HG03159 (cell line): ENCODE results near the gene LOC128125822.

ENCODE experiments used
- ATAC-seq: cut with Tn5 transposase; IDR thresholded peaks from one replicate; pipeline ENCODE4 v1.9.1; 2021; ENCODE audit warnings: mild to moderate bottlenecking, moderate library complexity; ENCODE audit not compliant: unreplicated experiment

LOC128125822 gene

DNA sequence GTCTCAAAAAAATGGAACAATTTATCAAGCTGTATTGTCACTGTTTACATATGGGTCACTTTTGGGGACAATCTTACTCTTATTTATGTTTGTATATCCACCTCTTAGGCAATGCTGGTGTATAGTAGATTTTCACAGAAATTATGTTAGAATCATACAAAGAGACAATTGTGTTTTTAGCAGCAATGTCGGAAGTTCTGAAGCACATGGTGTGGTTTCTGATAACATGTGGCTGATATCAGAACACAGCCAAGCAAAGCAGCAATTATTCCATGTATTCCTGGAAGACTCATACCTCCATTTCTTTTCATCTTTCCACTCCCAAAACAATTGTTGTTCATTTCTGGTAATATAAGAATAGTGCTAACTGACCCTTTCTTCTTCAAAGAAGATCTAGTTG, 17.5 kb upstream of the LOC128125822 start:
- no peak for ATAC-seq

DNA sequence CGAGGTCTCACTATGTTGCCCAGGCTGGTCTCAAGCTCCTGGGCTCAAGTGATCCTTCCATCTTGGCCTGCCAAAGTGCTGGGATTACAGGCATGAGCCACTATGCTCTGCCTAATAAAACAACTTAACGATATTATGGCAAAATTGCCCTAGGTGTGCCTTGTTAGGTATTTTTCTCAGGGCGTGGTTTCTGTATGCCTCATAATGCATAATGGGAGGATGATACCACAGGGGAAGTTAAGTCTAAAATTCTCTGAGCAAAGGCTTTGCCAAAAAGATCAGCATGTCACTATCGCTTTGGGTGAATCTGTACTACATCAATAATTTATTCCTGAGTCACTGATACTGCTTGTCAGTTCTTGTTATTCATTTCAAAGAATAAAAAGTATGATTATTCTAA, 15.9 kb upstream of the LOC128125822 start:
- no peak for ATAC-seq

DNA sequence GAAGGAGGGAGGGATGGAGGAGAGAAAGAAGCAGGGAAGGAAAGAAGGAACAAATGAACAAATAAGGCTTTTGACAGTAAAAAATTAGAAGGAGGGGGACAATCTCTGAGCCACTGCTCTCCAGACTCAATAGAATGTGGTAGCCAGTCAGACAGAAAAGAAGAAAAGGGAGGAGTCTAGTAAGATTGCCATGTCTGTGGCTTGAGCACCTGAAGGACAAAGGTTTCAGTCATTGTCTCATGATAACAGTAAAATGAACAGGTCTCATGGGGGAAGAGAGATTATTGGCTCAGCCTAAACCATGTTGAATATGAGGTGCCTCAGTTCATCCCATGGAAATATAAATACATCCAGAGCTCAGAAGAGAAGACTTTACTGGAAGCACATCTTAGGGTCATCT, 14.0 kb upstream of the LOC128125822 start:
- no peak for ATAC-seq

GRCh38 chr6:63560801-63561287, 11.4 kb upstream of the LOC128125822 start:
- ATAC-seq, result no peak

DNA sequence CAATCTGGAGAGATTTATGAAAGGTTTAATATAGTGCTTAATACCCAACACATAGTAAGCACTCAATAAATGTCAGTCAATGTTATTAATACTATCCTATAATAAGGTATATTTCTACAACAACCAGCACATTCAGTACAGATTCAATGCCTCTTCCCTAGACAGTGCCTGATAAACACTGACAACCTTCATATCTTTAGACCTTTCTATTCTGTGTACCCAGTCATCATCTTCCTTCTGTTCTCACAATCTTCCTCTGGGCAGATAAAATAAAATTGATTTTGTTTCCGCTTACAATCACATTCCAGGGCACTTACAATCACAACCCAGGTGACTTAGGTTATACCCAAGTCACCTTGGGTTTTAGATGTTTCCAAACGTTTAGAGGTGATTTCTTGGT, 11.0 kb upstream of the LOC128125822 start:
- no peak for ATAC-seq

DNA sequence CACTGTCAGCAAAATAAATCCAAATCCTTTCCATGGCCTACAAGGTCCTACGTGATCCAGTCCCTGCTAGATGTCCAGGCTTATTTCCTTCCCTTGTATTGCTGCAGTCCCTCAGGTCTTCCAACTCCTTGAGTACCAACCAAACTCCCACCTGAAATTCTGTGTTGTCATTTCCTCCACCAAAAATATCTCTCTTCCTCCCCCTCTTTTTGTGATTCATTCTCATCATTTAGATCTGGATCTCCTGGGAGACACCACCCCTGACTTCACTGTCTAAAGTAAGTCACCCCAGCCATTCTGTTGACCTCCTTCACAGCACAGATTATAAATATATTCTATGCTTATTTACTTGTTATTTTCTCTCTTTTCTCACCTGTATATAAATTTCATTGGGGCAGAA, 9.0 kb upstream of the LOC128125822 start:
- no peak for ATAC-seq

DNA sequence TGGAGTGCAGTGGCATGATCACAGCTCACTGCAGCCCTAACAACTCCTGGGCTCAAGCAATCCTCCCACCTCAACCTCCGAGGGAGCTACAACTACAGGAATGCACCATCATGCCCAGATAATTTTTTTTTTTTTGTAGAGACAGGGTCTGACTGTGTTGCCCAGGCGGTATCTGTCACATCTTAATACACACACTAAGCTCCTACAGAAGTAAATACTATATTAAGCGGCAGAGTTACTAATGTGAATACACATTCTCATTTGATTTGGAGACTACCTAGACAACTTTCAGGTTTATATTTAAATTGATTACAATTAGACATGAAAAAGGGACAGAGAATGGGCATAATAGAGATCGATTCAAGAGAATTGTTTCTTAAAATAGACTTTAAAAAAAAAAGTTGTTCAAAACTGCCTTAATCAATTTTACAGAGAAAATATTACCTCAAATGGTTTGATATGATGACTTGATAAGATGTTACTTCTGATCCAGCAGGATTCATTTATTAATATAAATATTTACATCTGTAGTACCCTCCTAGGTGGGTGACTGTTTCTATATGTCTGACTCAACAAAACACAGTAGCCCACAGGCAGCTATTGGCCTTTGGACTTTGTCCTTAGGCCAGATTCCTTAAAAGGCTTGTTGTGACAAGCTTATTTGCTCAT, 7.1 kb upstream of the LOC128125822 start:
- no peak for ATAC-seq

DNA sequence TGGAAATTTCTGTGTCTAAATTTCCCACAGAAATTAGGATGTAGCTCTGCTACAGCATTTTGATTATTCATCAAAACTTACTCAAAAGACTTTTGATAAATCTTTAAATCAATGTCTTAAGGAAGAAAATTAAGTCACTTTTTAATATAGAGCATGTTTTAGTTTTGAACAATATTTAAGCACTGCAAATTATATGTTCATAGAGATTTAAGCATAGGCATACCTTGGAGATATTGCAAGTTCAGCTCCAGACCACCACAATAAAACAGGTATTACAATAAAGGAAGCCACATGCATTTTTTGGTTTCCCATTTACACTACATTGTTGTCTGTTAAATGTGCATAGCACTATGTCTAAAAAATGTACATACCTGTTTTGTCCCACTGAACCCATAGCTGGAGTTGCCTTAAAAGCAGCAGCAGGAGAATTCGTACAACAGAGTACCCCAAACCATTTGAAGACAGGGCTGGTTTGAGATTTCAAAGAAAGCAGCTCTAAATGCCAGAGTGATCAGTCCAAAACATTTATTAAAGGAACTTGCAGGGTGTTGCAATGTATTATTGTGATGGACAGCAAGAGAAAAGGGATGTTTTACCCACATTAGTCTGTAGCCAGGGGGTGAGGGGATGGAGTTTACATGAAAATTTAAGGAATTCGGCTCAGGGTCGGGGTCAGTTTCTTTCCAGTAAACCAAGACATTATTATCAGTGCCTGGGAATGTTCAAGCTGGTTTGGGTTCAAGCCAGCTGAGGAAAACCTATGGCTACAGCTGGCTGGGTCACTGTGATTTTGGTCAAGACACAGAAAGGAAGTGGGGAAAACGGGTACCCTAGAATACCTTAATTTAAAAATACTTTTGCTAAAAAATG, 6.3 kb upstream of the LOC128125822 start:
- ATAC-seq, result no peak

DNA sequence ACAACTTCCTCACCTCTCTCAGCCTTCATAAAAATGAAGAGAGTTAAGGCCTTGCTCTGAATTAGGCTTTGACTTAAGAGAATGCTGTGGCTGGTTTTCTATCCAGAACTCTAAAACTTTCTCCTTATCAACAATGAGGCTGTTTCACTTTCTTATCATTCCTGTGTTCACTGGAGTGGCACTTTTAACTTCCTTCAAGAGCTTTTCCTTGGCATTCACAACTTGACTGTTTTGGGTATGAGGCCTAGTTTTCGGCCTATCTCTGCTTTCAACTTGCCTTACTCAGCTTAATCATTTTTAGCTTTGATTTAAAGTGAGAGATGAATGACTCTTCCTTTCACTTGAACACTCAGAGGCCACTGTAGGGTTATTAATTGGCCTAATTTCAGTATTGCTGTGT, 4.3 kb upstream of the LOC128125822 start:
- ATAC-seq, result no peak

DNA sequence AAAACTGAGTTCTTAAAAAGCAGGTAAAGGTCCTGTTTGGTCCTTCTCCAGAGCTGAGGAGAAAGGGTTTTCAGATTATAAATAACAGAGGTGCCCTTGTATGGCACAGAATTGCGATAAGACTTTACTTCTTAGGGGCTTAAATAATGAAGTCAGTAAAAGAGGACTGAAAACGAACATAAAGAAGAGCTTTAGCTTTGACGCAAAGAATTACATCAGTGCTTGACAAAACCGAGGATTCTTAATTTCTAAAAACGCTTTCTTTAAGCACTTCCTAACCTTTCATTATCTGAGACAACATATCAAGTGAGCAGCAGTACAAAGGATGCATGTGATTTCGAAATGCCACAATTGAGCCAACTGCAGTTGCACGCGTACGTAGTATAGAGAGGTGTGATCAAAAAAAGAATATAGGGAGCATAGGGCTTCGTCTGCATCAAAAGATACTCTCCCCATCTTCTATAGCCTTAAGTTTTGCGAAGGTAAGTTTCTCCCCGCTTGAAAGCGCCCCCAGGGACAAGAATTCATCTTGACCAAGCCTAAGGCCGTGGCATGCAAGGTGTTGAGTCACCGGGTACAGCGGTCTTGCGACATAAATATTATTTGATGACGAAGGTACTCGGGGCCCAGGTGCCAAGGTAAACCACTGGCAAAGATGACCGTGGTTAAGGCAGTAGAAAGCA, 778 bp upstream of the LOC128125822 start:
- ATAC-seq, result peak; percentile 3

DNA sequence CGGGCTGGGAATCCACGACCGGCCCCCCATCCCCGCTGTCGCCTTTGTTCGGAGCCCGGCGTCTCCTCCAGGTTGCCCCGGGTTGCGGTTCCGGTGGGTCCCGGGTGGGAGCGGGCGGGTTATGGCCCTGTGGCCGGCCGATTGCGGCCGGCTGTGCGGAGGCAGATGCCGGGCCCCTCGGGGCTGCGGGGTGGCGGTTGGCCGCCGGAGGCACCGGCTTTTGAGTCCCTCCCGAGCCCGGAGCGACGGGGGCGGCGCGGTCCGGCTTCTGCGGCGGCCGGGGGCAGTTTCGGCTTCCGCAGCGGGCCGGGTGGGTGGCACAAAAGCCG, 431 bp downstream of the LOC128125822 start:
- ATAC-seq, result peak; percentile 4

DNA sequence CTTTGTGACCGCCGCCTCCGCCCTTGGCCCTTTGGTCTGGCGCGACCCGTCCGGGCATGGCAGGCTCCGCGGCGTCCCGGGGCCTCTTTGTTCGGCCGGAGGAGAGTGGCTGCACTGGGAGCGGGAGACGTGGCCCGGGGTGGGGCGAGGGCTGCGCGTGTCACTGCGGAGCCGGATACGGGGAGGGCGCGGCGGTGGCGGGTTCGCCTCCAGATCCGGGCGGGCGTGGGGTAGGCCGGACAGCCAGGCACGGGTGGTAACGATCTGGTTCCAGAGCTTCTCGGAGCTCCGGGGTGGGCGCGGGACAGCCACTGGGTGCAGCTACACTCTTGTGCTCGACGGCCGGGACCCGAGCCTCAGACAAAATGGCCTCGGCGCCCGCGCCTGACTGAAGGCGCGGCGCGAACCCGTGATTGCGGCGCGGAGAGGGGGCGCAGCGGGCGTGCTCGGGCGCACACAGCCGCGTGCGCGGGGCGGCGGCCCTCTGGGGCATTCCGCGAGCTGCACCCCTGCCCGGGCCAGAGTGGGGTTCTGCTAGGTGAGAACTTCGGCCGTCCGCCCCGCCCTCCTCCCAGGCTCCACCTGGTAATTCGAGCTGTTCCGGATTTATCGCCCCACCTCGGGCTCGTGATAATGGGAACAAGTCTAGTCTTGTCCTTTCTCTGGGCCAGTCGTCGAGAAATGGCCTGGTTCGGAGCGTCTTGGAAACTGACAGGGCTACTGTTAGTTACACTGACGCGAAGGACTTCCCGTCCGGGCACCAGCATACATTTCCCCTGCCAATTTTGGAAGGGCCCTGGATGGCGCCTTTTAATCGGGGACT, 1.0 kb downstream of the LOC128125822 start:
- ATAC-seq, result peak; percentile 35

- no peak for ATAC-seq
Measured at GRCh38 chr6:63573899-63574553, 1.7 kb downstream of the LOC128125822 start.

DNA sequence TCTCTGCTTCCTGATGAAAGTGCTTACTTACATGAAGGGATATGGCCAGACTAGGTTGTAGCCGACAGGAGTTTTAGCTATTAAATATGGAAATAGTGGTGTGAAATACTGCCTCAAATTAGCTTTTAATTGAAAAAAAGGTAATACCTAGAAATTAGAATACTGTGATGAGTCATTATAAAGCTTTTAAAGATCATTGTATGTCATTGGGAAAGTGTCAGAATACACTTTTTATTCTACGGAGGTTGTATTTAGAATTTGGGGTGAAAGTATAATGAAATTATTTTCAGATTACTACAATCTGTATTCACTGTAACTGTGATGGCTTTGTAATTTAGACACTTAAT, 2.2 kb downstream of the LOC128125822 start:
- no peak for ATAC-seq

GRCh38 chr6:63576147-63576772, 4.0 kb downstream of the LOC128125822 start:
- ATAC-seq, result no peak

GRCh38 chr6:63576985-63577712, 4.9 kb downstream of the LOC128125822 start:
- ATAC-seq, result no peak

GRCh38 chr6:63578757-63579156, 6.5 kb downstream of the LOC128125822 start:
- ATAC-seq, result no peak

- ATAC-seq, result no peak
Measured at GRCh38 chr6:63579937-63580703, 7.8 kb downstream of the LOC128125822 start.

GRCh38 chr6:63580704-63580961, 8.4 kb downstream of the LOC128125822 start:
- ATAC-seq, result no peak
